H9 (cell line): Measurements from ENCODE around the gene RAET1L. TPM values are rescaled to one million over a fixed set of nuclear protein-coding genes. Genes with fewer than 3 reads are reported as not detected.

Experiments
- DNase-seq: peaks from one replicate; pipeline ENCODE4 v3.0.0-alpha.2; 2017
- H2AFZ ChIP-seq: one replicate; pipeline ENCODE4 v1.6.1; 2013; ENCODE audit warnings: mild to moderate bottlenecking, low read length, control low read depth, moderate library complexity
- H2AK5ac ChIP-seq: 2 replicates; pipeline ENCODE4 v1.6.1; 2013; ENCODE audit warnings: low read length, control low read depth, mixed read lengths; ENCODE audit not compliant: insufficient read length
- H2BK120ac ChIP-seq: one replicate; pipeline ENCODE4 v1.6.1; 2013; ENCODE audit warnings: low read depth, mild to moderate bottlenecking, low read length, control low read depth, inconsistent platforms; ENCODE audit not compliant: poor library complexity, severe bottlenecking
- H2BK12ac ChIP-seq: 2 replicates; pipeline ENCODE4 v1.6.1; 2013; ENCODE audit warnings: low read length, control low read depth, mixed read lengths, low read depth; ENCODE audit not compliant: insufficient read length
- H2BK15ac ChIP-seq: 2 replicates; pipeline ENCODE4 v1.6.1; 2013; ENCODE audit warnings: low read depth, low read length, control low read depth
- H2BK20ac ChIP-seq: one replicate; pipeline ENCODE4 v1.6.1; 2013; ENCODE audit warnings: low read depth, mild to moderate bottlenecking, low read length, control low read depth, inconsistent platforms; ENCODE audit not compliant: poor library complexity, severe bottlenecking
- H2BK5ac ChIP-seq: 2 replicates; pipeline ENCODE4 v1.6.1; 2013; ENCODE audit warnings: low read length, control low read depth, mixed read lengths; ENCODE audit not compliant: insufficient read length
- H3K14ac ChIP-seq: 2 replicates; pipeline ENCODE4 v1.6.1; 2013; ENCODE audit warnings: low read length, control low read depth; ENCODE audit not compliant: insufficient read depth
- H3K18ac ChIP-seq: 2 replicates; pipeline ENCODE4 v1.6.1; 2013; ENCODE audit warnings: low read depth, mild to moderate bottlenecking, mixed read lengths, low read length, control low read depth; ENCODE audit not compliant: insufficient read length
- H3K23ac ChIP-seq: 2 replicates; pipeline ENCODE4 v1.6.1; 2013; ENCODE audit warnings: low read length, control low read depth, mixed read lengths, low read depth; ENCODE audit not compliant: insufficient read length
- H3K23me2 ChIP-seq: 2 replicates; pipeline ENCODE4 v1.6.1; 2013; ENCODE audit warnings: low read depth, mild to moderate bottlenecking, mixed read lengths, low read length, control low read depth; ENCODE audit not compliant: insufficient read length, poor library complexity, severe bottlenecking
- H3K27ac ChIP-seq: 2 replicates; pipeline ENCODE4 v1.5.1; 2013; ENCODE audit warnings: low read length, control low read depth, mixed read lengths, low read depth; ENCODE audit not compliant: insufficient read length
- H3K27me3 ChIP-seq: 2 replicates; pipeline ENCODE4 v1.6.1; 2013; ENCODE audit warnings: low read length, control low read depth, inconsistent platforms; ENCODE audit not compliant: insufficient read depth
- H3K4ac ChIP-seq: 2 replicates; pipeline ENCODE4 v1.6.1; 2013; ENCODE audit warnings: low read depth, mild to moderate bottlenecking, control low read depth, inconsistent platforms, low read length, moderate library complexity
- H3K4me1 ChIP-seq: 2 replicates; pipeline ENCODE4 v1.6.1; 2013; ENCODE audit warnings: low read length, control low read depth, inconsistent platforms; ENCODE audit not compliant: insufficient read depth
- H3K4me2 ChIP-seq: 2 replicates; pipeline ENCODE4 v1.6.1; 2013; ENCODE audit warnings: low read length, control low read depth, mixed read lengths; ENCODE audit not compliant: insufficient read length, insufficient read depth
- H3K56ac ChIP-seq: 2 replicates; pipeline ENCODE4 v1.6.1; 2013; ENCODE audit warnings: low read depth, mild to moderate bottlenecking, mixed read lengths, low read length, control low read depth; ENCODE audit not compliant: insufficient read length
- H3K79me1 ChIP-seq: 2 replicates; pipeline ENCODE4 v1.6.1; 2013; ENCODE audit warnings: low read depth, mild to moderate bottlenecking, moderate library complexity, low read length, control low read depth, inconsistent platforms; ENCODE audit not compliant: insufficient read depth, poor library complexity, severe bottlenecking
- H3K79me2 ChIP-seq: 2 replicates; pipeline ENCODE4 v1.6.1; 2013; ENCODE audit warnings: low read length, control low read depth, inconsistent platforms; ENCODE audit not compliant: insufficient read depth
- H3K9ac ChIP-seq: 2 replicates; pipeline ENCODE4 v1.6.1; 2013; ENCODE audit warnings: low read length, control low read depth, mixed read lengths; ENCODE audit not compliant: insufficient read length; ENCODE audit errors: extremely low read depth
- H3K9me3 ChIP-seq: one replicate; pipeline ENCODE4 v1.6.1; 2013; ENCODE audit warnings: low read depth, low read length, inconsistent platforms; ENCODE audit not compliant: control insufficient read depth
- H3T11ph ChIP-seq: one replicate; pipeline ENCODE4 v1.6.1; 2013; ENCODE audit warnings: mild to moderate bottlenecking, low read length, control low read depth, inconsistent platforms
- H4K20me1 ChIP-seq: one replicate; pipeline ENCODE4 v1.6.1; 2013; ENCODE audit not compliant: control insufficient read depth, insufficient read length, insufficient read depth
- H4K5ac ChIP-seq: 2 replicates; pipeline ENCODE4 v1.6.1; 2013; ENCODE audit warnings: low read depth, mild to moderate bottlenecking, mixed read lengths, low read length, control low read depth; ENCODE audit not compliant: insufficient read length
- H4K8ac ChIP-seq: replicated peaks from 2 replicates; pipeline ENCODE4 v1.6.1; 2013; ENCODE audit warnings: low read length, control low read depth, mixed read lengths, low read depth; ENCODE audit not compliant: insufficient read length
- H4K91ac ChIP-seq: 2 replicates; pipeline ENCODE4 v1.6.1; 2013; ENCODE audit warnings: low read depth, mild to moderate bottlenecking, moderate library complexity, mixed read lengths, low read length, control low read depth; ENCODE audit not compliant: insufficient read length
- H3K27ac Mint-ChIP-seq, 3 experiments: 2 replicates in 2 of 3; 3 replicates in 1 of 3; pipeline ENCODE4 v1.8.0; 2020 to 2021; ENCODE audit warnings: mixed read lengths in 3 of 3, mild to moderate bottlenecking in 1 of 3, moderate library complexity in 1 of 3
- H3K27me3 Mint-ChIP-seq: 2 replicates; pipeline ENCODE4 v1.8.0; 2021; ENCODE audit warnings: low read depth, mild to moderate bottlenecking, moderate library complexity, mixed read lengths
- H3K36me3 Mint-ChIP-seq, 3 experiments: 2 replicates in 2 of 3; 3 replicates in 1 of 3; pipeline ENCODE4 v1.8.0; 2020 to 2021; ENCODE audit warnings: low read depth in 3 of 3, mixed read lengths in 3 of 3; ENCODE audit not compliant: insufficient read depth in 1 of 3
- H3K4me1 Mint-ChIP-seq, 2 experiments: 2 replicates each; pipeline ENCODE4 v1.8.0; 2020; ENCODE audit warnings: mixed read lengths in 2 of 2
- H3K4me3 Mint-ChIP-seq, 2 experiments: 2 replicates in 1 of 2; 3 replicates in 1 of 2; pipeline ENCODE4 v1.8.0; 2020 to 2021; ENCODE audit warnings: mild to moderate bottlenecking in 2 of 2, mixed read lengths in 2 of 2, moderate library complexity in 1 of 2
- H3K9me3 Mint-ChIP-seq, 2 experiments: 2 replicates in 1 of 2; 3 replicates in 1 of 2; pipeline ENCODE4 v1.8.0; 2020; ENCODE audit warnings: mild to moderate bottlenecking in 2 of 2, mixed read lengths in 2 of 2, moderate library complexity in 1 of 2
- CTCF ChIP-seq: fragments of 200-600 bp; sonication (generic); conservative IDR thresholded peaks from 3 replicates; pipeline ENCODE4 v1.8.0; 2021; ENCODE audit warnings: antibody characterized with exemption, mild to moderate bottlenecking
- WGBS: extraction: QIAGEN DNeasy Blood & Tissue Kit; methylation state at CpG from one replicate; pipeline ENCODE4 v1.1.7; 2013; ENCODE audit warnings: missing lambda C conversion rate, low lambda C conversion rate, mixed read lengths; ENCODE audit not compliant: insufficient read length; ENCODE audit errors: extremely low coverage; 5-methylcytosine and 5-hydroxymethylcytosine counted together
- total RNA-seq: library from RNA; stranded (reverse); gene quantifications from 2 replicates; pipeline ENCODE4 v1.2.1, GENCODE V29; 2021

RAET1L gene
- total RNA-seq, 1 experiment from 2014 or later, result not detected

DNA sequence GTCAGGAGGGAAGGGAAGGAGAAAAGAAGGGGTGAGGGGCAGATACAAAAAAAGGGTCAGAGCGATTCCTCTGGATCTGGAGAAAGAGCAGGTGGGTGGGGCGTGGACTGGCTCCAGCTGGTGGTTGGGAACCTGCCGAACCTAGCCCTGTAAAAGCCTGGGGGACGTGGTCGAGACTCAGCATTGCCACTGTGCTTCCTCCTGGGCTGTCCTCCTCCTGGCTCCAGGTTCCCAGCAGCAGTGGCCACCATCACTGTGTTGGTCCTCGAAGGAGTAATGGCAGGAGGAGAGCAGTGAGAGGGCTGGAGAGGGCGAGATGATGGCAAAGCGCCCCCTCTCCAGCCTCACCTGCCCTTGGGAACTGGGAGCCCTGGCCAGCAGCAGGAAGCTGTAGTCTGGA, 3.5 kb upstream of the RAET1L start:
- Histone ChIP-seq H3K4me1 (no peaks in the 10 kb centered on the region), H2BK5ac (no peak overlapping the region), H2BK20ac (no peak overlapping the region), H3K9ac (no peak overlapping the region), H4K5ac (no peak overlapping the region), H4K8ac (no peak overlapping the region), H3K14ac (no peak overlapping the region), H2BK120ac (no peak overlapping the region), H3K9me3 (no peaks in the 10 kb centered on the region), H4K91ac (no peak overlapping the region), H3K18ac (no peak overlapping the region), H3K56ac (no peak overlapping the region), H3K4ac (no peak overlapping the region), H3K27ac (no peak overlapping the region), H2AK5ac (no peak overlapping the region), H3K79me2 (no peaks in the 10 kb centered on the region), H2BK15ac (no peak overlapping the region), H2AFZ (no peak overlapping the region), H4K20me1 (no peaks in the 10 kb centered on the region), H3K23me2 (no peaks in the 10 kb centered on the region), H3K23ac (no peak overlapping the region), H3K4me2 (no peak overlapping the region), H3T11ph (no peak overlapping the region), H3K79me1 (no peaks in the 10 kb centered on the region), H2BK12ac (no peak overlapping the region), H3K27me3 (peaks cover 4% of the 10 kb centered on the region; the same call in 1 of the 2 replicates)
- no peak for DNase-seq
- peaks cover 6 to 9% of the 10 kb centered on the region in 2 experiments; a peak in 3 of 4 replicates for H3K4me1 Mint-ChIP-seq
- no peak for TF ChIP-seq CTCF
- H3K4me3 Mint-ChIP-seq, result no peak overlapping the region
- H3K27me3 Mint-ChIP-seq, result peaks cover 46% of the 10 kb centered on the region
- H3K9me3 Mint-ChIP-seq, result no peaks in the 10 kb centered on the region
- WGBS, result no CpG with 5 or more reads among the region's 8 CpGs
- no peaks in the 10 kb centered on the region for H3K36me3 Mint-ChIP-seq
- H3K27ac Mint-ChIP-seq, result no peak overlapping the region
